ENCODE results near the gene NPHP4. TPM values are rescaled to one million over a fixed set of nuclear protein-coding genes. Genes with fewer than 3 reads are reported as not detected.

The NPHP4 gene
- total and polyA plus RNA-seq, 12 donors = 2.7 to 13.2 (median 7.3) TPM

- intact Hi-C loops (cut with DNase I) = no loop called here
- no peaks in the 10 kb centered on the region for H3K36me3 ChIP-seq (replicated peaks in 1 of 2)
- TF ChIP-seq POLR2A (IDR thresholded peaks at IDR 0.05) = no peak
- TF ChIP-seq, protein P1, sequence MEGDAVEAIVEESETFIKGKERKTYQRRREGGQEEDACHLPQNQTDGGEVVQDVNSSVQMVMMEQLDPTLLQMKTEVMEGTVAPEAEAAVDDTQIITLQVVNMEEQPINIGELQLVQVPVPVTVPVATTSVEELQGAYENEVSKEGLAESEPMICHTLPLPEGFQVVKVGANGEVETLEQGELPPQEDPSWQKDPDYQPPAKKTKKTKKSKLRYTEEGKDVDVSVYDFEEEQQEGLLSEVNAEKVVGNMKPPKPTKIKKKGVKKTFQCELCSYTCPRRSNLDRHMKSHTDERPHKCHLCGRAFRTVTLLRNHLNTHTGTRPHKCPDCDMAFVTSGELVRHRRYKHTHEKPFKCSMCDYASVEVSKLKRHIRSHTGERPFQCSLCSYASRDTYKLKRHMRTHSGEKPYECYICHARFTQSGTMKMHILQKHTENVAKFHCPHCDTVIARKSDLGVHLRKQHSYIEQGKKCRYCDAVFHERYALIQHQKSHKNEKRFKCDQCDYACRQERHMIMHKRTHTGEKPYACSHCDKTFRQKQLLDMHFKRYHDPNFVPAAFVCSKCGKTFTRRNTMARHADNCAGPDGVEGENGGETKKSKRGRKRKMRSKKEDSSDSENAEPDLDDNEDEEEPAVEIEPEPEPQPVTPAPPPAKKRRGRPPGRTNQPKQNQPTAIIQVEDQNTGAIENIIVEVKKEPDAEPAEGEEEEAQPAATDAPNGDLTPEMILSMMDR (IDR thresholded peaks at IDR 0.05) = no peak
- no peaks in the 10 kb centered on the region for H3K4me1 ChIP-seq (replicated peaks in 1 of 2)
- no peak overlapping the region for H3K27ac ChIP-seq
- H3K27me3 ChIP-seq = no peaks in the 10 kb centered on the region
- no peaks in the 10 kb centered on the region for H3K9me3 ChIP-seq (replicated peaks in 1 of 3)
- no peak overlapping the region for H3K4me3 ChIP-seq
- 89 to 100% (median 93%) methylated on average over 9 to 19 of the region's 19 CpGs for WGBS, 4 donors
- DNase-seq = no peak
Measured at GRCh38 chr1:5860277-5860676, 131.9 kb downstream of the NPHP4 start.

GRCh38 chr1:5859766-5860165, 132.5 kb downstream of the NPHP4 start:
- TF ChIP-seq, protein P1 (IDR thresholded peaks at IDR 0.05) = no peak

GRCh38 chr1:5858844-5859407, 133.3 kb downstream of the NPHP4 start:
- Histone ChIP-seq H3K27ac (no peak overlapping the region), H3K36me3 (replicated peaks in 1 of 2) (no peaks in the 10 kb centered on the region), H3K9me3 (replicated peaks in 1 of 3) (no peaks in the 10 kb centered on the region), H3K4me3 (no peak overlapping the region), H3K27me3 (no peaks in the 10 kb centered on the region), H3K4me1 (replicated peaks in 1 of 2) (no peaks in the 10 kb centered on the region)
- TF ChIP-seq, protein P1 (IDR thresholded peaks at IDR 0.05) = no peak
- TF ChIP-seq POLR2A (IDR thresholded peaks at IDR 0.05) = no peak
- 86 to 93% (median 90%) methylated on average over 5 to 25 of the region's 25 CpGs for WGBS, 4 donors
- intact Hi-C loops (cut with DNase I) = no loop called here
- DNase-seq = no peak

More at GRCh38 chr1:5859766-5860165, 132.5 kb downstream of the NPHP4 start:
- Histone ChIP-seq H3K36me3 (replicated peaks in 1 of 2) (no peaks in the 10 kb centered on the region), H3K4me3 (no peak overlapping the region), H3K27me3 (no peaks in the 10 kb centered on the region), H3K4me1 (replicated peaks in 1 of 2) (no peaks in the 10 kb centered on the region), H3K27ac (no peak overlapping the region), H3K9me3 (replicated peaks in 1 of 3) (no peaks in the 10 kb centered on the region)
- intact Hi-C loops (cut with DNase I) = no loop called here
- 94 to 96% (median 95%) methylated on average over 6 to 16 of the region's 16 CpGs for WGBS, 4 donors
- DNase-seq = no peak

GRCh38 chr1:5858246-5858645, 134.0 kb downstream of the NPHP4 start:
- DNase-seq = no peak
- intact Hi-C loops (cut with DNase I) = no loop called here
- H3K27ac ChIP-seq = no peak overlapping the region
- H3K27me3 ChIP-seq = no peaks in the 10 kb centered on the region
- H3K9me3 ChIP-seq (replicated peaks in 1 of 3) = no peaks in the 10 kb centered on the region
- 94 to 98% (median 95%) methylated on average over 13 to 19 of the region's 19 CpGs; no CpG with 5 or more reads in 1 of the 4 donors for WGBS, 4 donors
- no peaks in the 10 kb centered on the region for H3K36me3 ChIP-seq (replicated peaks in 1 of 2)
- no peaks in the 10 kb centered on the region for H3K4me1 ChIP-seq (replicated peaks in 1 of 2)
- TF ChIP-seq POLR2A (IDR thresholded peaks at IDR 0.05) = no peak
- TF ChIP-seq, protein P1 (IDR thresholded peaks at IDR 0.05) = no peak
- no peak overlapping the region for H3K4me3 ChIP-seq
